Prostate gland (tissue), 2 donors: ENCODE data around the gene SLC38A6. TPM values are rescaled to one million over a fixed set of nuclear protein-coding genes. Genes with fewer than 3 reads are reported as not detected.

Experiments
- DNase-seq: peaks from one replicate; pipeline ENCODE4 v3.0.0-alpha.2; 2019; ENCODE audit warnings: low spot score
- H3K27ac ChIP-seq, 2 donors: fragments of 200-600 bp; sonication (generic); 2 replicates each; pipeline ENCODE4 v1.5.1; 2017 to 2019
- H3K27me3 ChIP-seq: fragments of 200-600 bp; sonication (generic); replicated peaks from 2 replicates; pipeline ENCODE4 v1.5.1; 2019; ENCODE audit not compliant: insufficient read depth
- H3K36me3 ChIP-seq, 2 donors: fragments of 200-600 bp; sonication (generic); 1 replicate in 1 of 2; 2 replicates in 1 of 2; pipeline versions ENCODE4 v1.5.1 to v1.8.1; 2017 to 2019
- H3K4me1 ChIP-seq: fragments of 200-600 bp; sonication (generic); replicated peaks from 2 replicates; pipeline ENCODE4 v1.5.1; 2019
- H3K4me3 ChIP-seq, 2 donors: fragments of 200-600 bp; sonication (generic); 2 replicates each; pipeline ENCODE4 v1.5.1; 2017 to 2019
- H3K9me3 ChIP-seq: fragments of 200-600 bp; sonication (generic); 2 replicates; pipeline ENCODE4 v1.5.1; 2017
- POLR2A ChIP-seq: fragments of 450-650 bp; IDR thresholded peaks from one replicate; pipeline ENCODE4 v1.6.1; 2016; ENCODE audit warnings: antibody characterized with exemption, mild to moderate bottlenecking
- POLR2AphosphoS5 ChIP-seq: sonication (generic); formaldehyde crosslinking; IDR thresholded peaks from one replicate; pipeline ENCODE4 v1.6.1; 2017; ENCODE audit warnings: antibody characterized with exemption
- WGBS: methylation state at CpG from one replicate; pipeline ENCODE4 v1.1.5; 2018; 5-methylcytosine and 5-hydroxymethylcytosine counted together
- intact Hi-C: fragments of 100-400 bp; cut with DNase I; formaldehyde crosslinking; loops from one replicate; pipeline ENCODE4 v1.14.2; 2022
- small RNA-seq, 2 donors: library from RNA; depleted of rRNA; stranded (forward); fragments of <200 nt; gene quantifications; one replicate each; pipeline ENCODE3, GENCODE V24; 2016
- total RNA-seq, 2 donors: library from RNA; depleted of rRNA; stranded (reverse); fragments of >200 nt; gene quantifications; one replicate each; pipeline ENCODE4 v1.1.0, GENCODE V29; 2016
- TF ChIP-seq, protein P1 (sequence below), 4 experiments: fragments of 200-600 bp in 2 of 4; fragments of 450-650 bp in 2 of 4; sonication (generic) in 2 of 4; IDR thresholded peaks; 1 replicate in 3 of 4; 2 replicates in 1 of 4; pipeline ENCODE4 v1.5.1; 2016 to 2019; ENCODE audit warnings: antibody characterized with exemption in 4 of 4, mild to moderate bottlenecking in 2 of 4, moderate library complexity in 2 of 4

The SLC38A6 gene
- total RNA-seq, 2 donors from 2014 or later, result 13.7 to 15.1 TPM

DNA sequence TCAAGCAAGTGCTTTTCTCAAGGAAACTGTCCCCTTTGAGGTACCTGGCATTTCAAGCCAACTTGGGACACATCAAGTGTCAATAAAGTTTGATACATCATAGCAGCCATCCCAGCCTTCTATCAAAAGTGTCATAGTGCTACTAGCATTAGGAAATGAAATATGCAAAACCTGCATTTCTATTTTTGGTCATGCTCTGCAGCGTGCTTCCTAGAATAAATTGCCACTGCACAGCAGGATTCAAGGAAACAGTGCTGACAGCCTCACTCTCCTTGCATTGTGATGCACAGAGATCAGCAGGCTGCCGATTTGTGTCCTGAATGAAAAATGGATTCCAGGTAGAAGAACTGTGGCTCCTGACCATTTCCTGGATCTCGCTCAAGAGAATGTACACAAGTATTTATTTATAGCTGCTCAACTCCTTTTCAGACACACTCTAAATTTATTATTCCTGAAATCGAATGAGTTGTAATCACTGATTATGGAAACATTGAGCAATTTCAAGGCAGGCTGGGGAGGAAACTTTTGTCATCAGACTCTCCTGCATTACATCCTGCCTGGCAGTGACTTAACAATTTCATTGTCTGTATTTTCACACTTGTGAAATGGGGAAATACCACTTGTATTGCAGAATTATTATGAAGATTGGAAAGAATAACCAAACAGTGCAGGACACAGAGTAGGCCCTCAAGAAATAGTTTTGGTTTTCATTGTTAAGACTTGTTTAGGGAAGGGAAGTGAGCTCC is 120.9 kb downstream of the SLC38A6 start:
- Histone ChIP-seq H3K36me3 (no peaks in the 10 kb centered on the region), H3K4me1 (peaks cover 6% of the 10 kb centered on the region), H3K9me3 (no peaks in the 10 kb centered on the region), H3K27me3 (no peaks in the 10 kb centered on the region), H3K27ac (peak overlapping the region in 1 of 2 donors; percentile 30), H3K4me3 (no peak overlapping the region)
- peak; percentile 6 for TF ChIP-seq POLR2AphosphoS5
- TF ChIP-seq, protein P1, sequence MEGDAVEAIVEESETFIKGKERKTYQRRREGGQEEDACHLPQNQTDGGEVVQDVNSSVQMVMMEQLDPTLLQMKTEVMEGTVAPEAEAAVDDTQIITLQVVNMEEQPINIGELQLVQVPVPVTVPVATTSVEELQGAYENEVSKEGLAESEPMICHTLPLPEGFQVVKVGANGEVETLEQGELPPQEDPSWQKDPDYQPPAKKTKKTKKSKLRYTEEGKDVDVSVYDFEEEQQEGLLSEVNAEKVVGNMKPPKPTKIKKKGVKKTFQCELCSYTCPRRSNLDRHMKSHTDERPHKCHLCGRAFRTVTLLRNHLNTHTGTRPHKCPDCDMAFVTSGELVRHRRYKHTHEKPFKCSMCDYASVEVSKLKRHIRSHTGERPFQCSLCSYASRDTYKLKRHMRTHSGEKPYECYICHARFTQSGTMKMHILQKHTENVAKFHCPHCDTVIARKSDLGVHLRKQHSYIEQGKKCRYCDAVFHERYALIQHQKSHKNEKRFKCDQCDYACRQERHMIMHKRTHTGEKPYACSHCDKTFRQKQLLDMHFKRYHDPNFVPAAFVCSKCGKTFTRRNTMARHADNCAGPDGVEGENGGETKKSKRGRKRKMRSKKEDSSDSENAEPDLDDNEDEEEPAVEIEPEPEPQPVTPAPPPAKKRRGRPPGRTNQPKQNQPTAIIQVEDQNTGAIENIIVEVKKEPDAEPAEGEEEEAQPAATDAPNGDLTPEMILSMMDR (IDR thresholded peaks at IDR 0.05), result no peak
- no peak for TF ChIP-seq POLR2A
- DNase-seq, result no peak
- WGBS, result 24% methylated on average over 4 of the region's 4 CpGs
- intact Hi-C loops, result no loop called here

Small RNA genes within 50 kb of the gene (small RNA-seq; reads per million reads assigned to genes)
- gene RNU6-398P, result 0 reads per million in 2 donors

Other genes starting within 250 kb of the SLC38A6 start
- gene MNAT1, start 246.5 kb upstream of the SLC38A6 start, total RNA-seq, result 10 to 100 TPM; 16.1 to 62.9 TPM
- gene TRMT5, start 166 bp upstream of the SLC38A6 start, total RNA-seq, result 10 to 100 TPM in 1 of 2 donors, 1 to 10 TPM in 1; 8.1 to 18.4 TPM